ENCODE measurements around the gene CSF3R.
"Not testable (repeated sequence)": the region's sequence is repeated elsewhere in the genome, so short reads cannot be mapped to it uniquely, and the experiment has no call there.

- not testable (repeated sequence) for TF ChIP-seq CTCF (IDR thresholded peaks at IDR 0.05); POLR2AphosphoS5 (IDR thresholded peaks at IDR 0.05); POLR2A (IDR thresholded peaks at IDR 0.05; ENCODE audit: low read depth); EP300 (IDR thresholded peaks at IDR 0.05)
These were observed 6.7 kb upstream of the CSF3R start for GRCh38 chr1:36489258-36490051.
